ENCODE measurements around the gene VWA5B1.
"Not testable (repeated sequence)": the region's sequence is repeated elsewhere in the genome, so short reads cannot be mapped to it uniquely, and the experiment has no call there.

VWA5B1 gene

GRCh38 chr1:20281801-20282200 lies 8.9 kb upstream of the VWA5B1 start:
- TF ChIP-seq, protein P1, sequence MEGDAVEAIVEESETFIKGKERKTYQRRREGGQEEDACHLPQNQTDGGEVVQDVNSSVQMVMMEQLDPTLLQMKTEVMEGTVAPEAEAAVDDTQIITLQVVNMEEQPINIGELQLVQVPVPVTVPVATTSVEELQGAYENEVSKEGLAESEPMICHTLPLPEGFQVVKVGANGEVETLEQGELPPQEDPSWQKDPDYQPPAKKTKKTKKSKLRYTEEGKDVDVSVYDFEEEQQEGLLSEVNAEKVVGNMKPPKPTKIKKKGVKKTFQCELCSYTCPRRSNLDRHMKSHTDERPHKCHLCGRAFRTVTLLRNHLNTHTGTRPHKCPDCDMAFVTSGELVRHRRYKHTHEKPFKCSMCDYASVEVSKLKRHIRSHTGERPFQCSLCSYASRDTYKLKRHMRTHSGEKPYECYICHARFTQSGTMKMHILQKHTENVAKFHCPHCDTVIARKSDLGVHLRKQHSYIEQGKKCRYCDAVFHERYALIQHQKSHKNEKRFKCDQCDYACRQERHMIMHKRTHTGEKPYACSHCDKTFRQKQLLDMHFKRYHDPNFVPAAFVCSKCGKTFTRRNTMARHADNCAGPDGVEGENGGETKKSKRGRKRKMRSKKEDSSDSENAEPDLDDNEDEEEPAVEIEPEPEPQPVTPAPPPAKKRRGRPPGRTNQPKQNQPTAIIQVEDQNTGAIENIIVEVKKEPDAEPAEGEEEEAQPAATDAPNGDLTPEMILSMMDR (conservative IDR thresholded peaks at IDR 0.05) = no peak
- no peak for TF ChIP-seq ZFX (IDR thresholded peaks at IDR 0.05)
- H3K27ac ChIP-seq = no peak overlapping the region

GRCh38 chr1:20282533-20282932 lies 8.1 kb upstream of the VWA5B1 start:
- no peak overlapping the region for H3K27ac ChIP-seq
- TF ChIP-seq, protein P1 (conservative IDR thresholded peaks at IDR 0.05) = no peak
- TF ChIP-seq ZFX (IDR thresholded peaks at IDR 0.05) = no peak

DNA sequence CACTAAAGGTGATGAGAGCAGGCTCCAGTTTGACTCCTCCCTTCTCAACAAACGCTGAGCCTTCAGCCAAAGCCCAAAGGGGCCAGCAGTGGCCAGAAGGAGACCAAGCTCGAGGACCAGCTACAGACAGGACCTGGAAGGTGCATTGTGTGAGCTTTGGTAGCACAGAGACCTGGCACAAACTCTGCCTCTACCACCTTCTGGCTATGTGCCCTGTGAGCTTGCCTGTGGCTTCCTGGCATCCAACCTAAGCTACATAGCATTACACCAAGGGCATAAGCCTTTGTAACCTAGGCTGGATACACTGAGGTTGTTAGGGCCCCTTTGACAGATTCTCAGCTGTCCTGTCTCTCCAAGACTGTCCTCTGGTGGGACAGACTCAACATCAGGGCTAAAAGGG lies 6.6 kb upstream of the VWA5B1 start:
- no peak for TF ChIP-seq ZFX (IDR thresholded peaks at IDR 0.05)
- TF ChIP-seq, protein P1 (conservative IDR thresholded peaks at IDR 0.05) = no peak
- no peak overlapping the region for H3K27ac ChIP-seq

- TF ChIP-seq, protein P1 (conservative IDR thresholded peaks at IDR 0.05) = no peak
- no peak for TF ChIP-seq ZFX (IDR thresholded peaks at IDR 0.05)
- H3K27ac ChIP-seq = no peak overlapping the region
These were observed 6.0 kb upstream of the VWA5B1 start for GRCh38 chr1:20284625-20285024.

GRCh38 chr1:20285510-20285909 lies 5.2 kb upstream of the VWA5B1 start:
- no peak overlapping the region for H3K27ac ChIP-seq
- TF ChIP-seq, protein P1 (conservative IDR thresholded peaks at IDR 0.05) = no peak
- no peak for TF ChIP-seq ZFX (IDR thresholded peaks at IDR 0.05)

DNA sequence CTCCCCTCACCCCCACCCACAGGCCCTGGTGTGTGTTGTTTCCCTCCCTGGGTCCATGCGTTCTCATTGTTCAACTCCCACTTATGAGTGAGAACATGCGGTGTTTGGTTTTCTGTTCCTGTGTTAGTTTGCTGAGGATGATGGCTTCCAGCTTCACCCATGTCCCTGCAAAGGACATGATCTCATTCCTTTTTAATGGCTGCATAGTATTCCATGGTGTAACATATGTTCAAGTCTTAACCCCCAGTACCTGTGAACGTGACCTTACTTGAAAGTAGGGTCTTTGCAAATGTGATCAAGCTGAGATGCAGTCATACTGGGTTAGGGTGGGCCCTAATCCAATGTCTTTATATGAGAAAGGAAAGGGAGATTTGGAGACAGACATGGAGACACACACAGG lies 3.0 kb upstream of the VWA5B1 start:
- not testable (repeated sequence) for H3K27ac ChIP-seq

DNA sequence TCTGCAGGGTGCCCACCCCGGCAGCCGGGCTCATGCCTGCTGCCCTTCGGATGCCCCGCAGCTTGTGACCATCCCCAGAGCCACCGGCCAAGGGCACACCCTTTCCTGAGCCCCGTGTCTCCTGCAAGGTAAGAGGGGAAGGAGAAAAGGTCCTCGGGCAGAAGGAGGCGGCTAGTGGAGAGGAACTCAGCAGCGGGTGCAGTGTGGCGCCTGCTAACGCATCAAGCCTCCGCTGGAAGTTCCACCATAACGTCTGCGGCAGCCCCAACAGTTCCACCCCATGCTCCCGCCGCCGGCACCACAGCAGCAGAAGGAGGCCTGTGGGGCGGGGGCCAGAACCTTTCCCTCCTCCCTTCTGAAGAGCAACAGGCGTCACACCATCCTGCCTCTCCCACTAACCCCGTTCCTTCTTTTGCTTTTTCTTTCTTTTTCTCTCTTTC lies 990 bp downstream of the VWA5B1 start:
- no peak overlapping the region for H3K27ac ChIP-seq
- TF ChIP-seq ZFX (IDR thresholded peaks at IDR 0.05) = no peak
- TF ChIP-seq, protein P1 (conservative IDR thresholded peaks at IDR 0.05) = no peak

DNA sequence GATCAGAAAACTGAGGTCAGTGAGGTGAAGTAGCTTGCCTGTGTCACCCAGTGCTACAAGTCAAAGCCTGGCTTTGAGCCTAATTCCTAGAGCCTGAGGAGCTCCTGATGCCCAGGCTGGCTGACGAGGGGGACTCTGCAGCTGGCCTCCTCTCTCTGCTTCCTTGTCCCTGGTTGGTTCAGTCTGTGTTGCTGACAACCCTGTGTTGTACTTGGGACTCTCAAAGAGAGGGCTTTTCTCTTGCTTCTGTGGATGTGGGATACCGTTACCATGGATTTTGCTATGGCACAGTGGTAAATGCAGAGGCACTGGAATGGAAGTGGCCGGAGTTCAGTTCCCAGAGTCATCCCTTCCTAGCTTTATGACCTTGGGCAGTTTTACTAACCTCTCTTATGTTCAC lies 8.0 kb downstream of the VWA5B1 start:
- H3K27ac ChIP-seq = no peak overlapping the region
- TF ChIP-seq, protein P1 (conservative IDR thresholded peaks at IDR 0.05) = no peak
- TF ChIP-seq ZFX (IDR thresholded peaks at IDR 0.05) = no peak
